GM18505 (cell line): Measurements from ENCODE around the gene ARHGEF12.

Source experiments
- ATAC-seq: cut with Tn5 transposase; IDR thresholded peaks from one replicate; pipeline ENCODE4 v1.9.1; 2021; ENCODE audit not compliant: unreplicated experiment
- POLR2A ChIP-seq: IDR thresholded peaks from 4 replicates; pipeline ENCODE4 v1.6.1; 2011; ENCODE audit warnings: borderline replicate concordance; ENCODE audit not compliant: insufficient read depth, insufficient read length; ENCODE audit errors: extremely low read depth

Gene ARHGEF12

DNA sequence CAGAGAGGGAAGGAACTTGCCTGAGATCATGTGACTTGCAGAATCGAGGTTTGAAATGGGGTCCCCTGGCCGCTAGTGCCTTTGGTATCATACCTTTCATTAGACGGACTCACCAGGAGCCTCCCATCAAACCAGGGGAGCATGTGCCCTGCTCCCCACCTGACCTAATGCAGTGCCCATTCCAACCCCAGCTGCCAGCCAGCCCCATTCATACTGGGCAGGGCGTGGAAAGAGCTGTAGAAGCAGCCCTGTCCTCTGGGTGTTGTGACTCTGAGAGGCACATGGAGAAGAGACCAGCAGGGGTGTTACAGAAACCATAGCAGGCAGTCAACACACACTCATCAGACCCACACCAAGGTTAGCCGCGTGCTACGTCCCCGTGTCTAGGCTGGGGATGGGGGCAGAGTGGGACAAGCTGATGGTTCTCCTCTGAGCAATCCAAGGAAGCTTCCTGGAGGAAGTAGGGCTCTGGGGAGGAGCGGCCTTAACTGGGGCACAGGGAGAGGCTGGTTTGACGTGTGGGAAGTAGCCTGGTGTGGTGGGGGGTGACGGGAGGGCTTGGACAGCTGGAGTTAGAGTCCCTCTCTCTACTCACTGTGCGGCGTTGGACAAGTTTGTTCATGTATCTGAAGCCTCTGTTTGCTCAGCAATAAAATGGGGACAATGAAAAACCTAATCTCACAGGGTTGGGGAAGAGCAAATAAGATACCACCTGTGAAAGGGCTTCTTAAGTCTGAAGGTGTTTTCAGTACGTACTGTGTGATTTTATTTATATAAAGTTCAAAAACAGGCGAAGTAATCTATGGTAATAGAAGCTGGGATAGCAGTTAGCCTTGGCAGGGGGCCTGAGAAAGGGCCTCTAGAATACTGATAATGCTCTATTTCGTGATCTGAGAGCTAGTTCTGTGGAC is 189.3 kb downstream of the ARHGEF12 start:
- ATAC-seq: no peak
- TF ChIP-seq POLR2A: no peak

DNA sequence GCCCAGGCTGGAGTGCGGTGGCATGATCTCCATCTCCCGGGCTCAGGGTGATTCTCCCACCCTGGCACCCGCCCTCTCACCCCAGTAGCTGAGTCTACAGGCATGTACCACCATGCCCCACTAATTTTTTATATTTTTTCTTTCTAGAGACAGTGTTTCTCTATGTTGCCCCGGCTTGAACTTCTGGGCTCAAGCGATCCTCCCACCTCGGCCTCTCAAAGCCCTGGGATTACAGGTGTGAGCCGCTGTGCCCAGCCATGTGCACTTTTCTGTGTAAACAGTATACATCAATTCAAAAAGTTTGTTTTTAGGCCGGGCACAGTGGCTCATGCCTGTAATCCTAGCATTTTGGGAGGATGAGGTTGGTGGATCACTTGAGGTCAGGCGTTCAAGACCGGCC is 190.0 kb downstream of the ARHGEF12 start:
- TF ChIP-seq POLR2A: no peak

DNA sequence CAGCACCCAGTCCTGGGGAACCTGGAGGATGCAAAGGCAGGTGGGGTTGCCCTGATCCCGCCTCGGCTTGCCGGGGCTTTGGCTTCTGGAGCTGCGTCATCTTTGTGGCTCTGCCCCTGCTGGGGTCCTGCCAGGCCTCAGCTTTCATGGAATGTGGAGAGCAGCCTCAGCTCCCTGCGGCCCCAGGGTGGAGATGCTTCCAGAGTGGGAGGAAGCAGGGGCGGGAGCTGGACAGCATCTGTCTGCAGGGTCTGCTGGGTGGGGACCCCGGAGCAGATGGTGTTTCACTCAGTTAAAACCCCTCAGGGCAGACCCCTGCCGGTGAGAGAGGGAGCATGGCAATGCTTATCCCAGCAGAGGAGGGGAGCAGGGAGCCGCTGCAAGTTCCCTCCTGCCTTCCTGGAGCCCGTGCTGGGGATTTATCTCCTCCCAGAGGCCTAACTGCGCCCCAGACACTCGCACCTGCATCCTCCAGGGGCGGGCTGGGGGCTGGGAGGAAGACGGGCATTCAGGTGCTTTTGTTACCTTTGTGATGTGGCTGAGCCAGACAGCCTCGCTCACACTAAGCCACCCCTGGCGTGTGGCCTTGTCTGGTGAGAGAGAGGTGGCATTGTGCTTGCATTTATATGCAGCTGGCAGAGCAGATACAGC is 191.0 kb downstream of the ARHGEF12 start:
- TF ChIP-seq POLR2A: no peak
- ATAC-seq: no peak

More for the DNA sequence above, 190.0 kb downstream of the ARHGEF12 start:
- no peak for ATAC-seq

DNA sequence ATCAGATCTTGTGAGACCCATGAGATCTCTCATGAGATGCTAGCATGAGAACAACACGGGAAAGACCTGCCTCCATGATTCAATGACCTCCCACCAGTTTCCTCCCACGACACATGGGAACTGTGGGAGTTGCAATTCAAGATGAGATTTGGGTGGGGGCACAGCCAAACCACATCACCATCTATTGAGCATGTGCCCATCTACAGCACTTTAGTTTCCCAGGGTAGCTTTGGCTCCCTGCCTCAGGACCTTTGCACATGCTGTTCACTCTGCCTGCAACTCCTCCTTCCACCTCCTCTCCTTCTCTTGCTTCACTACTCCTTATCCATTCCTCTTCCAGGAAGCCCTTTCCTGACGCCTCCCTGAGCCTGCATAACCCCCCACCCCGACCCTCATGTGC is 192.5 kb downstream of the ARHGEF12 start:
- TF ChIP-seq POLR2A: no peak
- ATAC-seq: no peak

DNA sequence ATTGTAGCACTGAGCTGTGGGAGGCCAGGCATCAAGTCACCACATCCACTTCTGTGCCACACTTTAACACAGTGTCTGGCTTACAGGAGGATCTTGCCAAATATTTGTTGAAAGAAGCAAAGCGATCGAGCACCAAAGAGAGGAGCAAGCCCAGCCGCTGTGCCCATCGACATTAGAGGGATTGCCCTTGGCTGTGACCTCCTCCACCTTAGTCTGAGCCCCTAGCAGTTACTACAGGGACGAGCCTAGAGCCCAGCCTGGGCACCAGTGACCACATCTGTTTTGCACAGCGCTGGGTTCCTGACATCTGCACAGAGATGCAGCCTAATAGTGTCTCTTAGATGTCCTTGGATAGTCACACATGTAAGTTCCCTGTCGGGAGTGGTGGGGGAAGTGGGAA is 193.0 kb downstream of the ARHGEF12 start:
- no peak for ATAC-seq

DNA sequence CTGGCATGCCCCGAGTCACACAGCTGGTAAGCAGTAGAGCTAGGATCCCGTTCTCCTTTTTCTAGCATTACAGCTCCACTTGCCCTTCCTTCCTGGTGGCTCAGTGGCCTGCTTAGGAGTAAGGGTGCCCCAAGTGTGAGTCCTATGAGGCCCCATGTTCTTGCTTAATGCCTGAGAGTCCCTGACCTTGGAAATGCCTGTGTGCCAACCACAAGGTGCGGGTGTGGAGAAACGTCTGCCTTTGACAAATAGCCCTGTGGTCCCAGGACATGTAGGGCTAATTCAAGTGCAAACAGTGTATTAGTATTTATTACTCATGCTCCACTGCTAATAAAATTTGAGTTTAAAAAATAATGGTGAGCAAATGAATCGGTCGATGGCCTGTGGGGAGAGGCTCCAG is 193.7 kb downstream of the ARHGEF12 start:
- no peak for TF ChIP-seq POLR2A
- ATAC-seq: no peak

More for the DNA sequence above, 193.0 kb downstream of the ARHGEF12 start:
- TF ChIP-seq POLR2A: no peak

DNA sequence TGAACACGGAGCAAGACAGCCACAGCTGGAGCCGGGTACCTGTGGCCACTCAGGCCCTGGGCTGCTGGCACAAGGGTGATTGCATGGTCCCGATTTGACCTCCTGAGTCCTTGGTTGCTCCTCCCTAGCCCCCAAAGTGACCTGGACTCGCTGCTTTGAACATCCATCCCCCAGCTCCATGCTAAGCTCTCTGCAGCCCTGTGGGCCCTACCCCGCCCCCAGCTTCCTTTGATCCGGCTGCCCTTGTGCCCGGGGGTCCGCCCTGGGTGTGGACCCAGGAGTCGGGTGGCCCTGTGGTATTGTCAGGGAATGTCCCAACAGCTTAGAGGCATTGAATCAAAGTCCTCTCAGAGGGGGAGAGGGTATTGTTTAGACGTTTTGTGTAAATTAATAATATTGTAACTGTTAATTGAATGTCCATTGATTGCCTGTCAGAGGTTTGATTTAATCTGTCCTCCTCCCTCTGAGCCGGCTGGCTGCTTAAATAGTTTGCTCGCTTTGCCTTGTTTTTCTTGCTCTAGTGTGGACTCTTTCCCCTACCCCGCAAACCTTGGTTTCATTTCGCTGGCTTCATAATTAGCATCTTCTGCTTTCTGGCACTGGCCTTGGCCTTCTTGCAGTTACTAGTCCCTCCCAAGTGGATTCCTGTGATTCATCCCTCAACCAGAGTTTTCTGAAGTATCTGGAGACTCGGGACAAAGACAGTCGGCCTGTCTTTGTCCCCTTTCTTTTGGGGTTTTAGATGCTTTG is 196.0 kb downstream of the ARHGEF12 start:
- TF ChIP-seq POLR2A: no peak
- ATAC-seq: no peak

DNA sequence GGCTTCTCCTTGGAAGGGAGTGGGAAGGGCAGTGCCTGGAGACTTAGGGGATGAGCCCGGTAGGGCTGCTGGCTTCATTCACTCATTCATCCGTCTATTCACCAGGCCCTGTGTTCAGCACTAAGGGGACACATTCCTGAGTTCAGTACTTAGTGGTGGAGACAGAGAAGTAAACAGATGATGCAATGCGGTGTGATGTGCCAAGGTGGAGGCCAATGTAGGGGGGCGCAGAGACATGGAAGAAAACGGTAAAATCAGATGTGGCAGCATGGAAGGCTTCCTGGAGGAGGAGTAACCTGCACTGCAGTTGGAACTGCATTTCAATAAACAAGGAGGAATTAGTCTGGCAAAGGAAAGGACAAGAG is 196.6 kb downstream of the ARHGEF12 start:
- no peak for ATAC-seq
- TF ChIP-seq POLR2A: no peak

DNA sequence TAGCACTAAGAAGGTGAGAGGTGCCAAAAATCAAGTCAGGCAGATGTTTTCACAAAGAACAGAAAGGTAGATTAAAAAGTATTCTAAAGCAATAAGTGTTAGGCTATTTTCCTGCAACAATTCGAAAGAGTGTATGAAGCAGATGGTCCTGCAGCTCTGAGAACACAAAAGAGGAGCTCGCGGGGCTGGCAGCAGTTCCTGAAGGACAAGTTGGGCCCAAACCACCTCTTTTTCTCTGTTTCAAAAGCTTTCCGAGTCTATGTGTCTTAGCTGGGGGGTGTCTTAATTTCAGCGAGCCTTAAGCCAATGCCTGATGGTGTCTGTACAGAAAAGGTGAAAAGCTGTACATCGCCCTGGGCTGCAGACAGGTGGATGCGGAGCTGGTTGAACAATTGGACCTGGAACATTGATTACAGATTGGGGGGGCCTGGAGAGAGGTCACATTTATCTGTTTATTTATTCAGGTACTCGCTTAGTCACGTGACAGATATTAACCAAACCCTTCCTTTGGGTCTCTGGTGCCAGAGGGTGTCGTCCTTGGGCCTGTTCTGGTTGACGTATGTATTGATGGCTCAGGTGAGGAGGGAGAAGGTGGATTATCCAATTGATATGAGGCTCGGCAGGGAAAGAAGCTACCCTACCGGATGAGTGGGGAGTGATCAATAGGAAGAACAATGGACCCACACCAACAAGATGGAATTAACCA is 200.0 kb downstream of the ARHGEF12 start:
- no peak for TF ChIP-seq POLR2A
- no peak for ATAC-seq

DNA sequence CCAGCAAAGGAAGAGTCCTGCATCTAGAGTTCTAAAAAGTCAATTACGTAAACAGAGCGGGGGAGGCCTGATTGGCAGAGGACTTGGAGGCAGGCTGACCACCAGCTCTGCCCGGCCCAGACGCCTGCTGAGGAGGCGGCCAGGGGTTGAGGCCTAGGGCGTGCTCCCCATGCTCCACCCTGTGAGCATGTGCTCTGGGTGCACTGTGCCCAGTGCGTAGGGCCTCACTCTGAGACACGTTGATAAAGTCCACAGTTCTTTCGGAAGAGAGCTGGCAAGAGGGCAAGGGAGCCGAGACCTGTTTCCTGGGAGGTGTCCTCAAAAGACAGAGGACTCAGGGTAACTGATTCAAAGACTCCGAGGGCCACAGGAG is 200.6 kb downstream of the ARHGEF12 start:
- no peak for ATAC-seq
- no peak for TF ChIP-seq POLR2A

DNA sequence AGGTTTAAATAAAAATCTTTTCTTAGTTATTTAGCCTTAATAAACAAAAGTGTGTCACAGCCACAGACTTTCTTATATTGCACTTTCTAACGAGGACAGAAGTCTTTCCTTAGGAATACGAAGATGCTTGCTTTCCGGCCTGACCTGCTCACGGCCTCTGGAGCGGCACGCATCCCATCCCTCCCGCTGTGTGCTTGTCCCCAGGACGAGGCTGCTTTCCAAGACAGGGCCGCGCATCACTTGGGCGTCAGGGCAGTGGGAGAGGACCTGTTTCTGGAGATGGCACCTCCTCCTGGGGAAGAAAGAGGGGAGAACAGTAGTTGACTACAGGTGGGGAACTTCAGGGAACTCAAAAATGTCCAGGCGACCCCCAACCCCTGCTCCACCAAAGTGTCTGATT is 201.8 kb downstream of the ARHGEF12 start:
- no peak for TF ChIP-seq POLR2A
- no peak for ATAC-seq

DNA sequence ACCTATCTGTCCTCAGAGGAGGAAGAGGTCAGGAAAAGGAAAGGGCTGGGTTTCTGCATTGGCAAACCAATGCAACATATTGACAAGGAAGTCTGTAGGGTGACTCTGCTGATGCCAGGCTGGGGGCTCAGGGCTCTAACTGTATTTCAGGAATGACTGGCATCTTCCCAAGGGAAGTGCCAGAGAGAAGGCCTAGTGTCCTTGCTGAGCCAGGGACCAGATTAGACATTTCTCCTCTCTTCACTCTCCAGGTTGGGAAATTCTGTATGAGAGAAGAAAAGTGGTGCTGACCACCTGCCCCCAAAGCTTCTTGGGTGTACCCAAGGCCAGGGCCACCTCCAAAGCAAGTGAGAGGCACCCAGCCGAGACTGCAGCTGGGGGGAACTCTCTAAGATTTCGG is 202.5 kb downstream of the ARHGEF12 start:
- ATAC-seq: no peak
- no peak for TF ChIP-seq POLR2A
